Measurements from ENCODE around the gene FBXL17.
A peak's percentile ranks its signal among the peaks of the same experiment; 100 is the strongest.
"Not testable (repeated sequence)": the region's sequence is repeated elsewhere in the genome, so short reads cannot be mapped to it uniquely, and the experiment has no call there.

The FBXL17 gene

DNA sequence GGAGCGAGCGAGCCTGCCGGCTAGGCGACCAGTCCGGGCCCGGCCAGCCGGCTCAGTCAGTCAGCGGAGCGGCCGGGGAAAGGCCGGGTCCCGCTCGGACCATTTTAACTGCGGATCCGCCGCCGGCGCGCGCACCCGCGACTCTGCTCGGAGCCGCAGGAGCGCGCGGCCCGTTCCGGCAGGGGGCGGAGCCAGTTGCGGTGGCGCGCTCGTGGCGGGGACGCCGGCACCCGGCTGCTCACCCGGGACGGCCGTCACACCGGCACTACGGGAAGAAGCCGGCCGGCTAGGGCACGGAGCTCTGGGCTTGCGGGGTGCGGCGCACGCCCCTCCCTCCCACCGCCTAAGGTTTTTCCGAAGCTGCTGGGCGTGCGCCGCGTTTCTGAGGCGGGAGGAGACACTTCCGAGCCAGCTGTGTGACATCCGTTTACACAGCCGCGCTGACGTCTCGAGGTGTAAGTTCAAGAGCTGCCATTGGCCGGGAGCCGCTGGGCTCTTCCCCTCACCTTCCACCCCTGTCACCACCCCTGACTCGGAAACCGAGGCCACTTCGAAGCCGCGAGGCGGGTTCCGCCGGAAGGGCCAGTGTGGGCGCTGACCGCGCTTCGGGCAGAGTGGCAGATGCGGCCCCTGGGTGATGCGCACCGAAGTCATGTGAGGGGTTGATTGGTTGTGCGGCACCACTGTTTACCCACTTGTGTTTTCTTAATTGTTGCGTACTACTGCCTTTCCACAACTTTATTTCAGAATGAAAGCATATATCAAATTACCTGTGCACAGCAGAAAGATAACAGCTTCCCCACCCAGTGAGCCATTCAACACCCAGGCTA lies at the start of gene FBXL17:
Gene FBXL17, minus strand, starts transcription at position 145 of the 830 bp plus-strand sequence.
- peak; percentile 89 for DNase-seq (ENCODE audit: low read depth)

- no peak for DNase-seq (ENCODE audit: low read depth)
These were observed 49.2 kb upstream of the FBXL17 start for GRCh38 chr5:108430931-108431608.

- DNase-seq (ENCODE audit: low read depth) = peak; percentile 10
These were observed 39.8 kb upstream of the FBXL17 start for GRCh38 chr5:108421713-108422112.

GRCh38 chr5:108420755-108421154 lies 38.9 kb upstream of the FBXL17 start:
- DNase-seq (ENCODE audit: low read depth) = no peak

DNA sequence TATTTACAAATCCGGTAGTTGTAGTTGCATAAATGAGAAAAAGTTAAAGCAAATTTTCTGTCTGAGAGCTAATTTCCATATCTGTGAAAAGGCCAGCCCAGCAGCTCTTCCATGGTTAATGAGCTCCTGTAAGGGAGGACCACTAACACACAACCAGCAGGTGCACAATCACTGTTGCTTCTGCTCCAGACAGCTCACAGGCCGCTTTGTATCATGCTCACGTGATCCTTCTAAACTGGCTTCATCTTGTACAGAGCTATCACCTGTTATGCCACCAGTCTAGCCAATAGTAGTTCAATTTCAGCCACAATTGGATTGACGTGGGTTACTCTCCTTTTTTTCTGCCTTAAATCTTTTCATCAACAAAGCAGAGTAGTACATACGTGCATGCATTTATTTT lies 38.3 kb upstream of the FBXL17 start:
- no peak for DNase-seq (ENCODE audit: low read depth)

GRCh38 chr5:108418197-108418596 lies 36.3 kb upstream of the FBXL17 start:
- DNase-seq (ENCODE audit: low read depth) = no peak

- no peak for DNase-seq (ENCODE audit: low read depth)
These were observed 35.3 kb upstream of the FBXL17 start for GRCh38 chr5:108417166-108417670.

GRCh38 chr5:108415726-108416125 lies 33.8 kb upstream of the FBXL17 start:
- no peak for DNase-seq (ENCODE audit: low read depth)

GRCh38 chr5:108409786-108410185 lies 27.9 kb upstream of the FBXL17 start:
- DNase-seq (ENCODE audit: low read depth) = no peak

DNA sequence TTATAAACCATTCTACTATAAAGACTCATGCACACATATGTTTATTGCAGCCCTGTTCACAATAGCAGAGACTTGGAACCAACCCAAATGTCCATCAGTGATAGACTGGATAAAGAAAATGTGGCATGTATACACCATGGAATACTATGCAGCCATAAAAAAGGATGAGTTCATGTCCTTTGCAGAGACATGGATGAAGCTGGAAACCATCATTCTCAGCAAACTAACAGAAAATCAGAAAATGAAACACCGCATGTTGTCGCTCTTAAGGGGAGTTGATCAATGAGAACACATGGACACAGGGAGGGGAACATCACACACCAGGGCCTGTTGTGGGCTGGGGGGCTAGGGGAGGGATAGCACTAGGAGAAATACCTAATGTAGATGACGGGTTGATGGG lies 23.3 kb upstream of the FBXL17 start:
- not testable (repeated sequence) for DNase-seq (ENCODE audit: low read depth)

DNA sequence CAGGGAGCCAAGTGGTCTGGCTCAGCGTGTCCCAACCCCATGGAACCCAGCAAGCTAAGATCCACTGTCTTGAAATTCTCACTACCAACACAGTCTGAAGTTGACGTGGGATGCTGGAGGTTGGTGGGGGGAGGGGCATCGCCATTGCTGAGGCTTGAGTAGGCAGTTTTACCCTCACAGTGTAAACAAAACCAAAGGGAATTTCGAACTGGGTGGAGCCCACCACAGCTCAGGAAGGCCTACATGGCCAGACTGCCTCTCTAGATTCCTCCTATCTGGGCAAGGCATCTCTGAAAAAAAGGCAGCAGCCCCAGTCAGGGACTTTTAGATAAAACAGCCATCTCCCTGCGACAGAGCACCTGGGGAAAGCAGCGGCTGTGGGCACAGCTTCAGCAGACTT lies 17.1 kb upstream of the FBXL17 start:
- DNase-seq (ENCODE audit: low read depth) = no peak

GRCh38 chr5:108396837-108397236 lies 14.9 kb upstream of the FBXL17 start:
- not testable (repeated sequence) for DNase-seq (ENCODE audit: low read depth)

GRCh38 chr5:108387758-108388157 lies 5.9 kb upstream of the FBXL17 start:
- no peak for DNase-seq (ENCODE audit: low read depth)

- peak; percentile 34 for DNase-seq (ENCODE audit: low read depth)
These were observed 4.6 kb upstream of the FBXL17 start for GRCh38 chr5:108386345-108387061.

DNA sequence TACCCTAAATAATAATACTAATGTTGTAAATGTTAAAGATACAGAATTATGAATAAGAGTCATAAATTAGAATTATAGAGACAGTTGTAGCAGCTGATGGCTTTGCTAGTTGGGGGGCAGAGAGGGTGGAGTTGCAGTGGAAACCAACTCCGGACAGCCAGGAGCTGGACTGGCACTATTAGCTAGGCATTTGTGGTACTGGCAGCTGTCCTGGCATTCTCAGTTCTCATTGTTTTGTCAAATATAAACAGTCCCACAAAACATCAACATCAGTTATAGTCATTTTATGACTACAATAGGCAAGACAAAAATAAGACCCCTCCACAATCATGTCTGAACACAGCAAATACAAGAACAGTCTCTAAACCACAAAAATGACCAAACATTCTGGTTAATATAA lies 2.8 kb upstream of the FBXL17 start:
- no peak for DNase-seq (ENCODE audit: low read depth)

DNA sequence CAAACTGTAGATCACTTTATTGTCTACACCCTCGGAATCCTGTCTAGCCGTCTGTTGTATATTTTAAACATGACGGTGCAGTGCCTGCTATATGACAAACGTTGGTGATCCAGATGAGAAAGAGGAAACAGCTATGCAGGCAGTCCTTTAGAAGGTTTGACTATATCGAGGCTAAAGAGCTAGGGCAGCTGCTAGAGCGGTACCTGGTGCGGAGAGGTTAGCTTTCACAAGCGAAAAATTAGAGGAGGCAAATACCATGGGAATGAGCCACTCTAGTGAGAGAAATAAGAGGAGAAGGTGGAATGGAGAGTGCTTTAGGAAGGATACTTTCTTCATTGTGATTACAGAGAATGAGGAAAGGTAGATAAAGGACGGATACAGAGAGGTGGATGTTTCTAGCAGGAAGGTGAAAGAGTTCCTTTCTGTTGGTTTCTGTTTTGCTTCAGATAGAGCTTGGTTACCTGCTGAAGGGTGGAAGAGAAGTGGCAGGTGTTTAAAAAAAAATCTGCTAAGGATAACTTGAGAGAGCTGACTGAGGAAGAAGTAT lies 959 bp upstream of the FBXL17 start:
- DNase-seq (ENCODE audit: low read depth) = peak; percentile 41

GRCh38 chr5:108381350-108381953 lies 446 bp downstream of the FBXL17 start:
- DNase-seq (ENCODE audit: low read depth) = peak; percentile 77

GRCh38 chr5:108380531-108381349 lies 1.2 kb downstream of the FBXL17 start:
- DNase-seq (ENCODE audit: low read depth) = peak; percentile 8

- peak; percentile 24 for DNase-seq (ENCODE audit: low read depth)
These were observed 2.0 kb downstream of the FBXL17 start for GRCh38 chr5:108379722-108380530.

- no peak for DNase-seq (ENCODE audit: low read depth)
These were observed 6.1 kb downstream of the FBXL17 start for GRCh38 chr5:108375768-108376167.
